Ectodermal cell (in vitro differentiated cells): ENCODE results near the gene KRTAP1-3.
"Not testable (repeated sequence)": the region's sequence is repeated elsewhere in the genome, so short reads cannot be mapped to it uniquely, and the experiment has no call there.

ENCODE experiments used
- H3K27ac ChIP-seq: 2 replicates; pipeline ENCODE4 v1.7.0; 2013; ENCODE audit warnings: mild to moderate bottlenecking, low read depth, low read length; ENCODE audit not compliant: insufficient read depth, poor library complexity, severe bottlenecking
- H3K27me3 ChIP-seq: 2 replicates; pipeline ENCODE4 v1.7.0; 2013; ENCODE audit warnings: mild to moderate bottlenecking, low read length; ENCODE audit not compliant: insufficient read depth, control insufficient read depth, poor library complexity, severe bottlenecking
- H3K36me3 ChIP-seq: one replicate; pipeline ENCODE4 v1.7.0; 2013; ENCODE audit warnings: low read length; ENCODE audit not compliant: control insufficient read depth, insufficient read depth
- H3K4me1 ChIP-seq: one replicate; pipeline ENCODE4 v1.7.0; 2013; ENCODE audit warnings: low read length; ENCODE audit not compliant: control insufficient read depth, insufficient read depth
- H3K4me3 ChIP-seq: 2 replicates; pipeline ENCODE4 v1.7.0; 2013; ENCODE audit warnings: low read depth, low read length, control low read depth; ENCODE audit not compliant: insufficient read depth
- H3K9me3 ChIP-seq: 2 replicates; pipeline ENCODE4 v1.7.0; 2013; ENCODE audit warnings: mild to moderate bottlenecking, low read length, moderate library complexity; ENCODE audit not compliant: control insufficient read depth
- WGBS, 2 experiments: methylation state at CpG; one replicate each; pipeline ENCODE4 v1.1.7; 2013; ENCODE audit warnings: missing lambda C conversion rate in 2 of 2; 5-methylcytosine and 5-hydroxymethylcytosine counted together

Gene KRTAP1-3

GRCh38 chr17:41055130-41055529, 20.5 kb upstream of the KRTAP1-3 start, which contains the start of gene KRTAP2-2:
Gene KRTAP2-2 (minus strand): TSS chr17:41055230. CDS start chr17:41055211, 19 bp downstream.
- H3K4me1 ChIP-seq, H3K27me3 ChIP-seq, H3K4me3 ChIP-seq, H3K27ac ChIP-seq, H3K36me3 ChIP-seq, H3K9me3 ChIP-seq: not testable (repeated sequence)
- 83% methylated on average over 1 of the region's 6 CpGs; no CpG with 5 or more reads in 1 of the 2 experiments for WGBS, 2 experiments

- not testable (repeated sequence) for H3K4me1 ChIP-seq, H3K36me3 ChIP-seq, H3K27me3 ChIP-seq, H3K9me3 ChIP-seq, H3K4me3 ChIP-seq, H3K27ac ChIP-seq
- WGBS, 2 experiments = 92 to 95% methylated on average over 7 to 9 of the region's 9 CpGs
Observed at GRCh38 chr17:41054556-41054955, 19.9 kb upstream of the KRTAP1-3 start.

GRCh38 chr17:41054025-41054424, 19.4 kb upstream of the KRTAP1-3 start:
- Histone ChIP-seq H3K36me3 (no peaks in the 10 kb centered on the region), H3K4me3 (no peak overlapping the region), H3K9me3 (no peaks in the 10 kb centered on the region), H3K4me1 (no peaks in the 10 kb centered on the region), H3K27ac (no peak overlapping the region), H3K27me3 (no peaks in the 10 kb centered on the region)
- 95% methylated on average over 4 of the region's 4 CpGs for WGBS, 2 experiments

GRCh38 chr17:41052566-41052965, 17.9 kb upstream of the KRTAP1-3 start:
- H3K27me3 ChIP-seq = no peaks in the 10 kb centered on the region
- no peaks in the 10 kb centered on the region for H3K4me1 ChIP-seq
- H3K27ac ChIP-seq = no peak overlapping the region
- H3K9me3 ChIP-seq = no peaks in the 10 kb centered on the region
- H3K36me3 ChIP-seq = no peaks in the 10 kb centered on the region
- H3K4me3 ChIP-seq = no peak overlapping the region

DNA sequence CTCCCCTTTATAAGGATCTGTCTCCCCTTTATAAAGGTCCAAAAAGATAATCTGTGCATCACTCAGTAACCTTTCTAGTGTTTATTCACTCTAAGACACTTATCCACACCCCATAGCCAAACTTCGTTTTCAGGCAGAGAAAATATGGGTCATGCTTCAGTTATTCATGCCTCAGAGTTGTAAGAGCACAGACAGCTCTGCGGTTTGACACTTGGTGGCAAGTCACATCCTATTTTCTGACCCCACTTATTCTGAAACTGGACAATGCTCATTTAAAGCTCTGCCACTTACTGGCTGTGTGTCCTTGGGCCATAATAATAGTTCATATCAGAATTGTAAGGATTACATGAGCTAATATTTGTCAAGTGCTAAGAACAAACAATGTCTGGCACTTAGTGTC, 14.4 kb upstream of the KRTAP1-3 start:
- Histone ChIP-seq H3K27me3 (no peaks in the 10 kb centered on the region), H3K27ac (no peak overlapping the region), H3K36me3 (no peaks in the 10 kb centered on the region), H3K9me3 (no peaks in the 10 kb centered on the region), H3K4me1 (no peaks in the 10 kb centered on the region), H3K4me3 (no peak overlapping the region)
- 85 to 87% methylated on average over 2 of the region's 2 CpGs for WGBS, 2 experiments

DNA sequence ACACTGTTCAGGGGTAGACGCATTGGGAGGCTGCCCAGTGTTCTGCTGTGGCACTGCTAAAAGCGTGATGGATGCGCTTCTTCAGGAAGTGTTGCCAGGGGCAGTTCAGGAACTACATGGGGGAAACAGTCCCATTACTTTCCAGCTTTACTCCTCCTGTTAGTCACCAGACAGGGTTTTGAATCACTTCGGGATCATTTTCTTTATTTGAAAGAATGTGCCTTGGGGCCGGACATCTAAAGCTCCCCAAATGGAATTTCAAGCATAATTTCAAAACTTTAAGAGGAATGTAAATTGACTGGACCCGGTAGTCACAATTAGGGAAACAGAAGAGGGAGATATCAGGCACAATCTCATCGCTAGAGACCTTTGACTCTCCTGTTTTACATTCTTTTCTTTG, 13.8 kb upstream of the KRTAP1-3 start:
- 86 to 96% methylated on average over 7 of the region's 7 CpGs for WGBS, 2 experiments
- Histone ChIP-seq H3K9me3 (no peaks in the 10 kb centered on the region), H3K4me1 (no peaks in the 10 kb centered on the region)

DNA sequence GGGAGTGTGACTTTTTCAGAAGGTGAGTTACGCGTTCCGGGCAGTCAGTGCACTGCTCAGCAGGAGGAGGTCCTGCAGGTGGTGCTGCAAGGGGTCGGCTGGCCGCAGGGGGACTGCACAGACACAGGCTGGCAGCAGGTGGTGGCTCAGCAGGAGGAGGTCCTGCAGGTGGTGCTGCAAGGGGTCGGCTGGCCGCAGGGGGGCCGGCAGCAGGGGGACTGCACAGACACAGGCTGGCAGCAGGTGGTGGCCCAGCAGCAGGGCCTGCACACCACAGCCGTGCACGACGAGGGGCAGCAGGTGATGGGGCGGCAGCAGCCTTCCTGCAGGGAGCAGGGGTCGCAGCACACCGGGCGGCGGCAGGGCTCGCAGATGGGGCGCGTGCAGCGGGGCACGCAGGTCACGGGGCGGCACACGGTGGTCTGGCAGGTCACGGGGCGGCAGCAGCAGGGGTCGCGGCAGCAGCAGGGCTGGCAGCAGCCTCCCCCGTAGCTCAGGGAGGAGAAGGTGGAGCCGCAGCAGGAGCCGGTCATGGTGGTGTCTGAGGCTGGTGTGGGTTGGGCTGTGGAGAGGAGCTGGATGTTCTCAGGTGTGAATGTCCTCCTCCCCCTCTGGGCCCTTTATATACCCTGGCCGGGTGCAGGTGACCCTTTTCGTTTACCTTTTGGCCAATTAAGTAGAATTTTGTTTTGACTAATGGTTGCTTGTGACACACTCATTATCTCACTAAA, 12.2 kb upstream of the KRTAP1-3 start, which contains the start of gene KRTAP2-1:
Gene KRTAP2-1, minus strand, starts transcription at position 582 of the 731 bp plus-strand sequence. Its CDS starts 49 bp downstream, at position 533.
- H3K4me1 ChIP-seq, H3K27me3 ChIP-seq, H3K36me3 ChIP-seq, H3K27ac ChIP-seq, H3K4me3 ChIP-seq, H3K9me3 ChIP-seq: not testable (repeated sequence)
- WGBS, 2 experiments = 72 to 84% methylated on average over 5 to 9 of the region's 33 CpGs

More for the DNA sequence above, 13.8 kb upstream of the KRTAP1-3 start:
- H3K27me3 ChIP-seq = no peaks in the 10 kb centered on the region
- no peak overlapping the region for H3K27ac ChIP-seq
- no peak overlapping the region for H3K4me3 ChIP-seq
- H3K36me3 ChIP-seq = no peaks in the 10 kb centered on the region

DNA sequence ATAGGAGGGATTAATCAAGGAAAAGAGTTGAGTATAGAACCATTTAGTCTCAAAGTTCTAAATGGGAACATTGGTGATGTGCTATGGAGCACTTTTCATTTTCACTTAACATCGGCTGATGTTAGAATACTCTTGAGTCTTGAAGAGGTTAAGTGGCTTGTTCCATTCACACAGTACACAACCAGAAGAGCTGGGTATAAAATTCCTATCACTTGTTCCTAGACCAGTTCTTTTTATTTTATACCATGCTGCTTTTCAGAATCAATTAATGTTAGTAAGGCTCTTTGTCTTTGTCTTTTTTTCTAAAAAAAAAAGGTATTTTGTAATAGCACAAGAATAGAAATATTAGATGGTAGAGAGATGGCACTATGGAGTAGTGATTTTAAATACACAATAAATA, 8.3 kb upstream of the KRTAP1-3 start:
- H3K36me3 ChIP-seq = no peaks in the 10 kb centered on the region
- 90 to 100% methylated on average over 1 of the region's 1 CpG for WGBS, 2 experiments
- H3K27me3 ChIP-seq = no peaks in the 10 kb centered on the region
- H3K9me3 ChIP-seq = no peaks in the 10 kb centered on the region
- H3K4me3 ChIP-seq = no peak overlapping the region
- no peak overlapping the region for H3K27ac ChIP-seq
- peaks cover 1% of the 10 kb centered on the region for H3K4me1 ChIP-seq

DNA sequence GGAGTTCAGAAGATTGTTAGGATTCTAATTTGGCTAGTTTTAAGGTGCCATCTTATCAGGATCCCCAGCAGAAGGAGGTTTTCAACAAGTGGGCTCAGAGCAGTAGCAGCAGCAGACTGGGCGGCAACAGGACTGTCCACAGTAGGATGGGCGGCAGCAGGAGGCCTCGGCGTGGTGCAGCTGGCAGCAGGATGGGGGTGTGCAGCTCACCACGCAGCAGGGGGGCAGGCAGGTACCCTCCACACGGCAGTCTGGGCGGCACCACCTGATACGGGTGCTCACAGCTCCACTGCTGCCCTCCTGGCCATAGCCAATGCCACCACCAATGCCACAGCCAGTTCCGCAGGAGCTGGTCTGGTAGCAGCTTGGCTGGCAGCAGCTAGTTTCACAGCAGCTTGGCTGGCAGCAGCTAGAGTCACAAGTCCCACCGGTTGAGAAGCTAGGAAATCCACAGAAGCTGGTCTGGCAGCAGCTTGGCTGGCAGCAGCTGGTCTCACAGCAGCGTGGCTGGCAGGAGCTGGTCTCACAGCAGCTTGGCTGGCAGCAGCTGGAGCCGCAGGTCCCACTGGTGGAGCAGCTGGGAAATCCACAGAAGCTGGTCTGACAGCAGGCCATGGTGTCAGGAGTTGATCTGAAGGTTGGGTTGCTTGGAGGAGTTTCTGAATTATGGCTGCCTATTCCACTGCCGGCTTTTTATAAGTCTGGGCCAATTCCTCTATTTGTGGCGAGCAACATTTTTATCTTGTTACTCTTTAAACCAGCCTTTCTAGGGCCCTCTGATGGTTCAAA, 6.3 kb upstream of the KRTAP1-3 start, which contains the start of gene KRTAP1-1:
Gene KRTAP1-1, minus strand, starts transcription at position 668 of the 789 bp plus-strand sequence. Its CDS starts 53 bp downstream, at position 615.
- not testable (repeated sequence) for H3K27ac ChIP-seq, H3K36me3 ChIP-seq, H3K4me1 ChIP-seq, H3K4me3 ChIP-seq, H3K9me3 ChIP-seq, H3K27me3 ChIP-seq
- 89 to 92% methylated on average over 13 to 14 of the region's 14 CpGs for WGBS, 2 experiments

DNA sequence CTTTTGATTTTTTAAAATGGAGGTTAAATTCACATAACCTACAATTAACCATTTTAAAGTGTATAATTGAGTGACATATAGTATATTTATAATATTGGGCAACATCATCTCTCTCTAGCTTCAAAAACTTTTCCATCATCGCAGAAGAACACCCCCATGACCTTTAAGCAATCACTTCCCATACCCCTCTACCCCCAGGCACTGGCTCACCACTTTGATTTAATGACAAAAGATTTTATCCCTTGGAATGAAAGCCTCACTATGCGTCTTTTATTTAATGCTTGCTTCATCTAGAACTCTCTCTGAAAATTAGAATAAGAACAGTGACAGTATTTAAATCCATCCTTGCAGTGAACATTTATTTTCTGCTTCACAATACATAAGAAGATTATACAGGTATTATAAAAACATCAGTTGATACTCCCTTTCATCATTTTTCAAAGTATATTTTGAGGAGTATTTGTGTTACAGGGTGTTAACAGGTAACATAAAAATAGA, 3.2 kb upstream of the KRTAP1-3 start:
- no peaks in the 10 kb centered on the region for H3K36me3 ChIP-seq
- no peak overlapping the region for H3K4me3 ChIP-seq
- H3K27ac ChIP-seq = no peak overlapping the region
- H3K9me3 ChIP-seq = no peaks in the 10 kb centered on the region
- 61 to 64% methylated on average over 2 of the region's 2 CpGs for WGBS, 2 experiments
- no peaks in the 10 kb centered on the region for H3K27me3 ChIP-seq
- H3K4me1 ChIP-seq = peaks cover 3% of the 10 kb centered on the region
